GM21786 (cell line): ENCODE measurements around the gene CLTCL1.
"Not testable (repeated sequence)": the region's sequence is repeated elsewhere in the genome, so short reads cannot be mapped to it uniquely, and the experiment has no call there.

Experiments
- ATAC-seq: cut with Tn5 transposase; IDR thresholded peaks from one replicate; pipeline ENCODE4 v1.9.1; 2021; ENCODE audit not compliant: unreplicated experiment

Gene CLTCL1

GRCh38 chr22:19176732-19177131, 114.8 kb downstream of the CLTCL1 start:
- ATAC-seq, result no peak

- no peak for ATAC-seq
Measured at GRCh38 chr22:19176175-19176643, 115.3 kb downstream of the CLTCL1 start.

- ATAC-seq, result no peak
Measured at GRCh38 chr22:19175602-19176174, 115.8 kb downstream of the CLTCL1 start.

- no peak for ATAC-seq
Measured at GRCh38 chr22:19175026-19175601, 116.4 kb downstream of the CLTCL1 start.

GRCh38 chr22:19174106-19175025, 117.2 kb downstream of the CLTCL1 start:
- no peak for ATAC-seq

- ATAC-seq, result no peak
Measured at GRCh38 chr22:19173047-19174035, 118.2 kb downstream of the CLTCL1 start.

GRCh38 chr22:19172213-19173046, 119.1 kb downstream of the CLTCL1 start:
- ATAC-seq, result no peak

- ATAC-seq, result no peak
Measured at GRCh38 chr22:19169947-19170318, 121.6 kb downstream of the CLTCL1 start.

- ATAC-seq, result no peak
Measured at GRCh38 chr22:19169002-19169946, 122.2 kb downstream of the CLTCL1 start.

- no peak for ATAC-seq
Measured at GRCh38 chr22:19168088-19168890, 123.2 kb downstream of the CLTCL1 start.

GRCh38 chr22:19167106-19167869, 124.2 kb downstream of the CLTCL1 start:
- no peak for ATAC-seq

GRCh38 chr22:19166421-19166820, 125.1 kb downstream of the CLTCL1 start:
- no peak for ATAC-seq

- ATAC-seq, result no peak
Measured at GRCh38 chr22:19164425-19164824, 127.1 kb downstream of the CLTCL1 start.

GRCh38 chr22:19158649-19159048, 132.9 kb downstream of the CLTCL1 start:
- ATAC-seq, result not testable (repeated sequence)

GRCh38 chr22:19156109-19156508, 135.4 kb downstream of the CLTCL1 start:
- not testable (repeated sequence) for ATAC-seq

GRCh38 chr22:19152942-19153883, 138.3 kb downstream of the CLTCL1 start:
- ATAC-seq, result no peak
